HepG2 (cell line): ENCODE measurements around the gene NT5C3B. TPM values are rescaled to one million over a fixed set of nuclear protein-coding genes. Genes with fewer than 3 reads are reported as not detected.

Experiments used
- FOXM1 ChIP-seq: sonication (generic); formaldehyde crosslinking; IDR thresholded peaks from 2 replicates; pipeline ENCODE4 v1.5.0; 2020; ENCODE audit warnings: missing genetic modification reagents
- RARA ChIP-seq: IDR thresholded peaks from 2 replicates; pipeline ENCODE4 v1.6.1; 2016; ENCODE audit warnings: missing genetic modification reagents, missing compliant biosample characterization
- SIN3B ChIP-seq: fragments of 150-350 bp; IDR thresholded peaks from 2 replicates; pipeline ENCODE4 v1.6.1; 2014; ENCODE audit warnings: low read length
- SRSF1 ChIP-seq: fragments of 200-400 bp; formaldehyde crosslinking; optimal IDR thresholded peaks from 2 replicates; pipeline ENCODE3; 2017; ENCODE audit warnings: mild to moderate bottlenecking, low read depth, low read length, moderate library complexity
- ZNF530 ChIP-seq: sonication (generic); formaldehyde crosslinking; IDR thresholded peaks from 2 replicates; pipeline ENCODE4 v1.5.0; 2020; ENCODE audit warnings: low read depth, mild to moderate bottlenecking, missing genetic modification reagents
- ZNF605 ChIP-seq: sonication (generic); formaldehyde crosslinking; IDR thresholded peaks from 2 replicates; pipeline ENCODE4 v1.8.0; 2022; ENCODE audit warnings: mild to moderate bottlenecking, missing genetic modification reagents
- ZNF614 ChIP-seq: IDR thresholded peaks from 2 replicates; pipeline ENCODE4 v1.6.1; 2018; ENCODE audit warnings: missing biosample characterization, missing genetic modification reagents, inconsistent platforms, borderline replicate concordance
- ZNF790 ChIP-seq: sonication (generic); formaldehyde crosslinking; IDR thresholded peaks from 2 replicates; pipeline ENCODE4 v1.8.0; 2022; ENCODE audit warnings: missing genetic modification reagents, mild to moderate bottlenecking, borderline replicate concordance
- polyA plus RNA-seq, 8 experiments: library from polyadenylated mRNA; depleted of rRNA in 3 of 8; stranded (reverse) in 7 of 8; unstranded in 1 of 8; fragments of >200 nt; fragmentation: Illumina TruSeq in 4 of 8; extraction: Trizol in 4 of 8; gene quantifications; 2 replicates each; pipeline versions ENCODE4 v1.2.1 to v1.2.3, GENCODE V29; 2011 to 2016; ENCODE audit warnings: low read depth in 4 of 8, missing spikeins in 1 of 8, mixed read lengths in 1 of 8; ENCODE audit not compliant: insufficient read depth in 1 of 8
- total RNA-seq, 5 experiments: library from RNA; depleted of rRNA; stranded (reverse); fragments of >200 nt; fragmentation: Illumina TruSeq; extraction: Trizol; gene quantifications; 2 replicates each; pipeline ENCODE4 v1.2.3, GENCODE V29; 2016; ENCODE audit warnings: low read depth in 1 of 5
- TF ChIP-seq, protein P1 (sequence below): sonication (generic); formaldehyde crosslinking; IDR thresholded peaks from one replicate; pipeline ENCODE4 v1.5.1; 2020; ENCODE audit warnings: mild to moderate bottlenecking, missing genetic modification reagents; ENCODE audit errors: not compliant biosample characterization
- TF ChIP-seq, protein P2 (sequence below): sonication (generic); formaldehyde crosslinking; conservative IDR thresholded peaks from 2 replicates; pipeline ENCODE4 v1.8.0; 2022; ENCODE audit warnings: mild to moderate bottlenecking, moderate library complexity, missing genetic modification reagents
- TF ChIP-seq, protein P3 (sequence below): sonication (generic); formaldehyde crosslinking; conservative IDR thresholded peaks from 2 replicates; pipeline ENCODE4 v1.4.0; 2020; ENCODE audit warnings: missing genetic modification reagents
- TF ChIP-seq, protein P4 (sequence below): sonication (generic); formaldehyde crosslinking; conservative IDR thresholded peaks from 2 replicates; pipeline ENCODE4 v1.8.0; 2022; ENCODE audit warnings: missing genetic modification reagents

The NT5C3B gene
- total and polyA plus RNA-seq, 2 of the 13 experiments (the other 11 are each of a cell fraction or from before 2014, with no cell fraction given): 104 to 126 TPM

DNA sequence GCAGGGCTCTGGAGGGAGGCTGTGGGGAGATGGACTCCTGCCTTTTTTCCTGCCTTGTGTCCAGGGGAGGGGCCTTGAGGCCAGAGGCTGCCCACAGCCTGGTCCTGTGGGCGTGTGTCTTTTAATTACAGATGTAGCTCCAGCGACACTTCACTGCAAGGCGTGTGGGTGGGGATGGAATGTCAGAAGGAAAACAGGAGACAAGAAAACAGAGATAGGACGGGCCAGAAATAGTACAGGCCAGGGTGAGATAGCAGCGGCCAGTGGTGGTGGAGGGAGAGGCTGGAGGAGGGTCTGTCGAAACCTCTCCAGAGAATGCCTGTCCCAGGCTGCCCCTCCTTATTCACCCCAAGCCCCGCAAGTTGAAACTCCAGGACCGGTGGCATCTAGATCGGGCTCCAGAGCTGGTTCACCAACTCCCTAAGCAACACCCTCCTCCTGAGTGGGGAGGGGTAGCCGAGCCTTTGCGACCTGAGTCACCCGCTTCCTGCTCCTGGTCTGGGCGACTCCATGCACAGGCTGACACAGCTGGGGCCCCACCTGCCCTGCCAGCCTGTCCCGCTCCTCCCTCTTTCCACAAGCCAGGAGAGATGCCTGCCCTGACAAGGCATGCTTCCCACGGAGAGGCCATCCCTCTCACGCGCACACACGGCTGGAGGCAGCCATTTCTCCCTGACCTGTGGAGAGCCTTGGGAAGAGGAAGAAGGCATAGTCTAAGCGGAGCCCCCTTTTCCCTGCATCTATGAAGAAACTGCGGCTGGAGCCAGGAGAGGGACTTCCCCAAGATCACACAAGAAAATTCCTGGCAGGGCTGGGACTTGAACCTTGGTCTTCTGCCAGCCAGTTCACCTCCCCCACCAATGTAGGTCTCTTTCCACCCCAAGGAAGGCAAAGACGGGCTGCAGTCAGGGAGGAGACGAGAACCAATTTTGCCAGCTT is 42.9 kb downstream of the NT5C3B start (continued):
- TF ChIP-seq, protein P1, sequence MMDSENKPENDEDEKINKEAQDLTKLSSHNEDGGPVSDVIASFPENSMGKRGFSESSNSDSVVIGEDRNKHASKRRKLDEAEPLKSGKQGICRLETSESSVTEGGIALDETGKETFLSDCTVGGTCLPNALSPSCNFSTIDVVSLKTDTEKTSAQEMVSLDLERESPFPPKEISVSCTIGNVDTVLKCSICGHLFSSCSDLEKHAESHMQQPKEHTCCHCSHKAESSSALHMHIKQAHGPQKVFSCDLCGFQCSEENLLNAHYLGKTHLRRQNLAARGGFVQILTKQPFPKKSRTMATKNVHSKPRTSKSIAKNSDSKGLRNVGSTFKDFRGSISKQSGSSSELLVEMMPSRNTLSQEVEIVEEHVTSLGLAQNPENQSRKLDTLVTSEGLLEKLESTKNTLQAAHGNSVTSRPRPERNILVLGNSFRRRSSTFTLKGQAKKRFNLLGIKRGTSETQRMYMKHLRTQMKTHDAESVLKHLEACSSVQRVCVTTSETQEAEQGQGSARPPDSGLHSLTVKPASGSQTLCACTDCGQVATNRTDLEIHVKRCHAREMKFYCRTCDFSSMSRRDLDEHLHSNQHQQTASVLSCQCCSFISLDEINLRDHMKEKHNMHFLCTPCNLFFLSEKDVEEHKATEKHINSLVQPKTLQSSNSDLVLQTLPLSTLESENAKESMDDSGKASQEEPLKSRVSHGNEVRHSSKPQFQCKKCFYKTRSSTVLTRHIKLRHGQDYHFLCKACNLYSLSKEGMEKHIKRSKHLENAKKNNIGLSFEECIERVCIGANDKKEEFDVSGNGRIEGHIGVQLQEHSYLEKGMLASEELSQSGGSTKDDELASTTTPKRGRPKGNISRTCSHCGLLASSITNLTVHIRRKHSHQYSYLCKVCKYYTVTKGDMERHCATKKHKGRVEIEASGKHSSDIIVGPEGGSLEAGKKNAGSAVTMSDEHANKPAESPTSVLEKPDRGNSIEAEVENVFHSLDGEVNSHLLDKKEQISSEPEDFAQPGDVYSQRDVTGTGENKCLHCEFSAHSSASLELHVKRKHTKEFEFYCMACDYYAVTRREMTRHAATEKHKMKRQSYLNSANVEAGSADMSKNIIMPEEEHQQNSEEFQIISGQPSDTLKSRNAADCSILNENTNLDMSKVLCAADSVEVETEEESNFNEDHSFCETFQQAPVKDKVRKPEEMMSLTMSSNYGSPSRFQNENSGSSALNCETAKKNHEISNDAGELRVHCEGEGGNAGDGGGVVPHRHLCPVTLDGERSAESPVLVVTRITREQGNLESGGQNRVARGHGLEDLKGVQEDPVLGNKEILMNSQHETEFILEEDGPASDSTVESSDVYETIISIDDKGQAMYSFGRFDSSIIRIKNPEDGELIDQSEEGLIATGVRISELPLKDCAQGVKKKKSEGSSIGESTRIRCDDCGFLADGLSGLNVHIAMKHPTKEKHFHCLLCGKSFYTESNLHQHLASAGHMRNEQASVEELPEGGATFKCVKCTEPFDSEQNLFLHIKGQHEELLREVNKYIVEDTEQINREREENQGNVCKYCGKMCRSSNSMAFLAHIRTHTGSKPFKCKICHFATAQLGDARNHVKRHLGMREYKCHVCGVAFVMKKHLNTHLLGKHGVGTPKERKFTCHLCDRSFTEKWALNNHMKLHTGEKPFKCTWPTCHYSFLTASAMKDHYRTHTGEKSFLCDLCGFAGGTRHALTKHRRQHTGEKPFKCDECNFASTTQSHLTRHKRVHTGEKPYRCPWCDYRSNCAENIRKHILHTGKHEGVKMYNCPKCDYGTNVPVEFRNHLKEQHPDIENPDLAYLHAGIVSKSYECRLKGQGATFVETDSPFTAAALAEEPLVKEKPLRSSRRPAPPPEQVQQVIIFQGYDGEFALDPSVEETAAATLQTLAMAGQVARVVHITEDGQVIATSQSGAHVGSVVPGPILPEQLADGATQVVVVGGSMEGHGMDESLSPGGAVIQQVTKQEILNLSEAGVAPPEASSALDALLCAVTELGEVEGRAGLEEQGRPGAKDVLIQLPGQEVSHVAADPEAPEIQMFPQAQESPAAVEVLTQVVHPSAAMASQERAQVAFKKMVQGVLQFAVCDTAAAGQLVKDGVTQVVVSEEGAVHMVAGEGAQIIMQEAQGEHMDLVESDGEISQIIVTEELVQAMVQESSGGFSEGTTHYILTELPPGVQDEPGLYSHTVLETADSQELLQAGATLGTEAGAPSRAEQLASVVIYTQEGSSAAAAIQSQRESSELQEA (CRISPR knock-in tag): peak; percentile 44
- TF ChIP-seq ZNF530 (no peak), ZNF614 (CRISPR knock-in tag) (peak; percentile 55; the same call in 1 of the 2 replicates), SIN3B (no peak), RARA (peak; percentile 32; the same call in 1 of the 2 replicates), SRSF1 (no peak), FOXM1 (no peak), ZNF790 (CRISPR knock-in tag) (0 out of 2 replicates have a peak, but pooled peaks have one; percentile 3), ZNF605 (CRISPR knock-in tag) (no peak; the same call in 1 of the 2 replicates)
- TF ChIP-seq, protein P2, sequence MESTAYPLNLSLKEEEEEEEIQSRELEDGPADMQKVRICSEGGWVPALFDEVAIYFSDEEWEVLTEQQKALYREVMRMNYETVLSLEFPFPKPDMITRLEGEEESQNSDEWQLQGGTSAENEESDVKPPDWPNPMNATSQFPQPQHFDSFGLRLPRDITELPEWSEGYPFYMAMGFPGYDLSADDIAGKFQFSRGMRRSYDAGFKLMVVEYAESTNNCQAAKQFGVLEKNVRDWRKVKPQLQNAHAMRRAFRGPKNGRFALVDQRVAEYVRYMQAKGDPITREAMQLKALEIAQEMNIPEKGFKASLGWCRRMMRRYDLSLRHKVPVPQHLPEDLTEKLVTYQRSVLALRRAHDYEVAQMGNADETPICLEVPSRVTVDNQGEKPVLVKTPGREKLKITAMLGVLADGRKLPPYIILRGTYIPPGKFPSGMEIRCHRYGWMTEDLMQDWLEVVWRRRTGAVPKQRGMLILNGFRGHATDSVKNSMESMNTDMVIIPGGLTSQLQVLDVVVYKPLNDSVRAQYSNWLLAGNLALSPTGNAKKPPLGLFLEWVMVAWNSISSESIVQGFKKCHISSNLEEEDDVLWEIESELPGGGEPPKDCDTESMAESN (CRISPR knock-in tag): no peak
- TF ChIP-seq, protein P3, sequence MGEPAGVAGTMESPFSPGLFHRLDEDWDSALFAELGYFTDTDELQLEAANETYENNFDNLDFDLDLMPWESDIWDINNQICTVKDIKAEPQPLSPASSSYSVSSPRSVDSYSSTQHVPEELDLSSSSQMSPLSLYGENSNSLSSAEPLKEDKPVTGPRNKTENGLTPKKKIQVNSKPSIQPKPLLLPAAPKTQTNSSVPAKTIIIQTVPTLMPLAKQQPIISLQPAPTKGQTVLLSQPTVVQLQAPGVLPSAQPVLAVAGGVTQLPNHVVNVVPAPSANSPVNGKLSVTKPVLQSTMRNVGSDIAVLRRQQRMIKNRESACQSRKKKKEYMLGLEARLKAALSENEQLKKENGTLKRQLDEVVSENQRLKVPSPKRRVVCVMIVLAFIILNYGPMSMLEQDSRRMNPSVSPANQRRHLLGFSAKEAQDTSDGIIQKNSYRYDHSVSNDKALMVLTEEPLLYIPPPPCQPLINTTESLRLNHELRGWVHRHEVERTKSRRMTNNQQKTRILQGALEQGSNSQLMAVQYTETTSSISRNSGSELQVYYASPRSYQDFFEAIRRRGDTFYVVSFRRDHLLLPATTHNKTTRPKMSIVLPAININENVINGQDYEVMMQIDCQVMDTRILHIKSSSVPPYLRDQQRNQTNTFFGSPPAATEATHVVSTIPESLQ (CRISPR knock-in tag): no peak; the same call in 1 of the 2 replicates
- TF ChIP-seq, protein P4, sequence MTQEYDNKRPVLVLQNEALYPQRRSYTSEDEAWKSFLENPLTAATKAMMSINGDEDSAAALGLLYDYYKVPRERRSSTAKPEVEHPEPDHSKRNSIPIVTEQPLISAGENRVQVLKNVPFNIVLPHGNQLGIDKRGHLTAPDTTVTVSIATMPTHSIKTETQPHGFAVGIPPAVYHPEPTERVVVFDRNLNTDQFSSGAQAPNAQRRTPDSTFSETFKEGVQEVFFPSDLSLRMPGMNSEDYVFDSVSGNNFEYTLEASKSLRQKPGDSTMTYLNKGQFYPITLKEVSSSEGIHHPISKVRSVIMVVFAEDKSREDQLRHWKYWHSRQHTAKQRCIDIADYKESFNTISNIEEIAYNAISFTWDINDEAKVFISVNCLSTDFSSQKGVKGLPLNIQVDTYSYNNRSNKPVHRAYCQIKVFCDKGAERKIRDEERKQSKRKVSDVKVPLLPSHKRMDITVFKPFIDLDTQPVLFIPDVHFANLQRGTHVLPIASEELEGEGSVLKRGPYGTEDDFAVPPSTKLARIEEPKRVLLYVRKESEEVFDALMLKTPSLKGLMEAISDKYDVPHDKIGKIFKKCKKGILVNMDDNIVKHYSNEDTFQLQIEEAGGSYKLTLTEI (CRISPR knock-in tag): no peak
